NT2/D1 (cell line): Measurements from ENCODE around the gene NME8.

Experiments used
- SUZ12 ChIP-seq: IDR thresholded peaks from 2 replicates; pipeline ENCODE4 v1.6.1; 2011; ENCODE audit not compliant: insufficient read length, insufficient read depth; ENCODE audit errors: extremely low read depth
- ZNF274 ChIP-seq: IDR thresholded peaks from 2 replicates; pipeline ENCODE4 v1.6.1; 2011; ENCODE audit warnings: mild to moderate bottlenecking, low read depth, low read length

- TF ChIP-seq ZNF274: no peak
- no peak for TF ChIP-seq SUZ12
These were observed 64.4 kb downstream of the NME8 start for GRCh38 chr7:37912756-37913155.
